NCI-H524 treated with DMSO at 0.1 percent for 48 hours (cell line): ENCODE data around the gene TMEM218.

Source experiments
- DNase-seq: peaks from one replicate; lab custom pipeline; 2025; lab: John Stamatoyannopoulos, UW

Gene TMEM218

GRCh38 chr11:125053167-125053566 lies 58.3 kb downstream of the TMEM218 start:
- no peak for DNase-seq

- no peak for DNase-seq
Observed at GRCh38 chr11:125052047-125052446, 59.4 kb downstream of the TMEM218 start.

- DNase-seq: no peak
Observed at GRCh38 chr11:125049164-125049792, 62.1 kb downstream of the TMEM218 start.
